Activated T-helper 1 cell treated with anti-CD3 and anti-CD28 coated beads, Interleukin-12 subunit alpha, Interleukin-12 subunit beta, Interleukin-2, Interleukin-4 antibody, amounts not matched to agents 30 ng/mL and 10 ng/mL and 1 ng/mL, durations not matched to agents 14 hours and 24 hours and 36 hours (primary cell): ENCODE results near the gene EML1. TPM values are rescaled to one million over a fixed set of nuclear protein-coding genes. Genes with fewer than 3 reads are reported as not detected.
A peak's percentile ranks its signal among the peaks of the same experiment; 100 is the strongest.

ENCODE experiments used
- DNase-seq: peaks from one replicate; pipeline ENCODE4 v3.0.0; 2021; ENCODE audit warnings: low spot score
- H3K27ac Mint-ChIP-seq: one replicate; pipeline ENCODE4 v1.8.0; 2021; ENCODE audit warnings: mild to moderate bottlenecking, mixed read lengths
- H3K27me3 Mint-ChIP-seq: one replicate; pipeline ENCODE4 v1.8.0; 2022; ENCODE audit warnings: mild to moderate bottlenecking, moderate library complexity, mixed read lengths; ENCODE audit not compliant: insufficient read depth
- H3K36me3 Mint-ChIP-seq: one replicate; pipeline ENCODE4 v1.8.0; 2021; ENCODE audit warnings: low read depth, mixed read lengths
- H3K4me1 Mint-ChIP-seq: one replicate; pipeline ENCODE4 v1.8.0; 2021; ENCODE audit warnings: low read depth, mixed read lengths
- H3K4me3 Mint-ChIP-seq: one replicate; pipeline ENCODE4 v1.8.0; 2021; ENCODE audit warnings: mild to moderate bottlenecking, moderate library complexity, mixed read lengths
- H3K9me3 Mint-ChIP-seq: one replicate; pipeline ENCODE4 v1.8.0; 2021; ENCODE audit warnings: mixed read lengths
- intact Hi-C: fragments of 100-400 bp; cut with micrococcal nuclease; formaldehyde crosslinking; loops from one replicate; pipeline ENCODE4 v1.15.1; 2024
- total RNA-seq: library from RNA; stranded (reverse); gene quantifications from 2 replicates; pipeline ENCODE4 v1.2.3, GENCODE V29; 2022

The EML1 gene
- total RNA-seq, 1 donor from 2014 or later, result 0.91 TPM

GRCh38 chr14:99792210-99792535 is 1.0 kb upstream of the EML1 start:
- DNase-seq, result no peak
- Mint-ChIP-seq H3K27ac (peak overlapping the region; percentile 77), H3K36me3 (no peaks in the 10 kb centered on the region), H3K27me3 (peaks cover 52% of the 10 kb centered on the region), H3K4me1 (peaks cover 20% of the 10 kb centered on the region), H3K4me3 (peak overlapping the region; percentile 69), H3K9me3 (no peaks in the 10 kb centered on the region)
- intact Hi-C loops, result loop anchor here (5.0 kb wide), 2 partner anchors 60 to 110 kb away; partner anchors contain the start of gene CYP46A1

DNA sequence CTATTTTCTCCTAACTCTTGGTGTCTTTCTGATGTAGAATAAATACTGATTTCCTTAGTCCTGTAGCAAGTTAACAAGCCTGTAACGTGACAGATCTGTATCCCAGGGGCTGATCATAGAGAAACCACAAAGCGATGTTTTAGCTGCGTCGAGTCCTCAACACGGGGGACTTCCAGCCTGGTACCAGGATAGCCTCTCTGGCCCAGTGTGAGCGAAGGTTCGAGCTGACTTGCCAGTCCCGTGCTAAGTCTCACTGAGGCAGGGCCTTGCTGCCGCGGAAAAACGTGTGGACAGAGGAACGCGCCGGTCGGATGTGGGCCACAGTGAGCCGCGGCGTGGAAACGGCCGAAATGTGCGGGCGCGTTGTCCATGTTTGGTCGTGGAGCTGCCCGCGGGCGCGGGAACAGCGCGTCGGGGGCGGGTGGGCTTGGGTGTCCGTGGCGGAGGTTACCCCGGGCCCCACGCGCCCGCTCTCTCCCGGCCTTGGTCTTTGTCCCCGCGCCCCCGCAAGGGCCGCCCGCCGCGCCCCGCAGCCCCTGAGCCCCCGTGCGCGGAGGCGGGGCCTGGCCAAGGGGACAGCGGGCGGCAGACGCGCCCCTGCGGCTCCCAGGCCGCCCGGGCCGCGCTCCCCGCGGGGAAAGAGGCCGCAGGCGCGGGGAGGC is 531 bp upstream of the EML1 start:
- DNase-seq, result no peak
- intact Hi-C loops, result loop anchor here (5.0 kb wide), 2 partner anchors 60 to 110 kb away; partner anchors contain the start of gene CYP46A1
- Mint-ChIP-seq H3K27ac (peak overlapping the region; percentile 77), H3K36me3 (no peaks in the 10 kb centered on the region), H3K4me3 (peak overlapping the region; percentile 69), H3K4me1 (peaks cover 20% of the 10 kb centered on the region), H3K9me3 (no peaks in the 10 kb centered on the region), H3K27me3 (peaks cover 56% of the 10 kb centered on the region)

DNA sequence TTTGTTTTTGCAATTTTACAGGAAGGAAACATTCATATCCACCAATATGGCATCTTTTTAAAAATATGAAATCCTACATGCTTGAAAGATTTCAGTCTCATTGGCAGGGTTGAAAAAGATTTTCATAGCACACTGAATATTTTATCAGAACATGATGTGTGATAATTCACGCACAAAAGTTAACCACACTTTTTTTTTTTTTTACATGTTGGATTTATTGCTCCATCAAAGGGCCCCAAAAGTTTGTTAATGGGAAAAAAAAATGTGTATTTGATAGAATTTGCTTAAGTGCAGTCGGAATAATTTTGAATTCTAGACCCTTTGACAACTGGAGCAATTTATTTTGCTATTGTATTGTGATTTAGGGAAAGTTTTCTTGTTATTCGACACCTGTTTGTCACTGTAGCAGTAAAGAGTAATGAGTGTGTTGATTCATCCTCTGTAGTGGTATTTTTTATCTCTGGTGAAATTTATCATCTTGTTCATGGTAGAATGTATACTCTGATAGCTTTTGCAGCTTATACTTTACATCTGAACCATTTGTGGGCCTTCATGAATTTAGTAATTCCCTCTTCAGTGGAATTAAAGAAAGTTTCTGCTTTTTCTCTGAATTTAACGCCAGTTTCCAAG is 1.1 kb downstream of the EML1 start:
- Mint-ChIP-seq H3K36me3 (no peaks in the 10 kb centered on the region), H3K27me3 (peaks cover 69% of the 10 kb centered on the region), H3K4me1 (peaks cover 20% of the 10 kb centered on the region), H3K27ac (no peak overlapping the region), H3K9me3 (no peaks in the 10 kb centered on the region), H3K4me3 (peak overlapping the region; percentile 63)
- no peak for DNase-seq
- intact Hi-C loops, result loop anchor here (5.0 kb wide), 2 partner anchors 62 to 112 kb away; partner anchors contain the start of gene CYP46A1

- no peak for DNase-seq
- intact Hi-C loops, result no loop called here
- H3K4me1 Mint-ChIP-seq, result peaks cover 12% of the 10 kb centered on the region
- no peaks in the 10 kb centered on the region for H3K36me3 Mint-ChIP-seq
- H3K27ac Mint-ChIP-seq, result no peak overlapping the region
- H3K4me3 Mint-ChIP-seq, result peak overlapping the region; percentile 37
- peaks cover 72% of the 10 kb centered on the region for H3K27me3 Mint-ChIP-seq
- no peaks in the 10 kb centered on the region for H3K9me3 Mint-ChIP-seq
These were observed 1.8 kb downstream of the EML1 start for GRCh38 chr14:99795046-99795445.

- no peaks in the 10 kb centered on the region for H3K9me3 Mint-ChIP-seq
- no peaks in the 10 kb centered on the region for H3K36me3 Mint-ChIP-seq
- intact Hi-C loops, result no loop called here
- peaks cover 9% of the 10 kb centered on the region for H3K4me1 Mint-ChIP-seq
- DNase-seq, result no peak
- no peak overlapping the region for H3K4me3 Mint-ChIP-seq
- peaks cover 66% of the 10 kb centered on the region for H3K27me3 Mint-ChIP-seq
- no peak overlapping the region for H3K27ac Mint-ChIP-seq
These were observed 4.0 kb downstream of the EML1 start for GRCh38 chr14:99797231-99797630.

DNA sequence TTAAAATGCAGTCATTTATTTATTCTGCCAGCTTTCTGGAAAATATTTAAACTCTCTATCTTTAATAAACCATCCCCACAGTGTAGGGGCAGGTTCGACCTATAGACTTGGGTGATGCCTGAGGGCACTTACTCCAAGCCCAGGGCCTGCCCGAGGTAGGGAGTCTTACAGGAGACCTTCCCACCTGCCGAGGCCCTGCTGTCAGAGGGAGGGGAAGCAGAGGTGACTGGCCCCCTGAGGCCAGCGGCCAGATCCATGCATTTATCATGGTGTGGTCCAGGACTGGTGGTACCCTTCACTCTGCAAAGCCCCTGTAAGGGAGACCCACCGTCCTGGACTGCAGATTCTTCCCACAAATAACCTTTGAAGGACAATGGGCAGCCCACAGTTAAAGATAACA is 7.6 kb downstream of the EML1 start:
- Mint-ChIP-seq H3K9me3 (no peaks in the 10 kb centered on the region), H3K4me3 (no peak overlapping the region), H3K27ac (no peak overlapping the region), H3K27me3 (peaks cover 50% of the 10 kb centered on the region), H3K36me3 (no peaks in the 10 kb centered on the region), H3K4me1 (no peaks in the 10 kb centered on the region)
- intact Hi-C loops, result no loop called here
- no peak for DNase-seq

DNA sequence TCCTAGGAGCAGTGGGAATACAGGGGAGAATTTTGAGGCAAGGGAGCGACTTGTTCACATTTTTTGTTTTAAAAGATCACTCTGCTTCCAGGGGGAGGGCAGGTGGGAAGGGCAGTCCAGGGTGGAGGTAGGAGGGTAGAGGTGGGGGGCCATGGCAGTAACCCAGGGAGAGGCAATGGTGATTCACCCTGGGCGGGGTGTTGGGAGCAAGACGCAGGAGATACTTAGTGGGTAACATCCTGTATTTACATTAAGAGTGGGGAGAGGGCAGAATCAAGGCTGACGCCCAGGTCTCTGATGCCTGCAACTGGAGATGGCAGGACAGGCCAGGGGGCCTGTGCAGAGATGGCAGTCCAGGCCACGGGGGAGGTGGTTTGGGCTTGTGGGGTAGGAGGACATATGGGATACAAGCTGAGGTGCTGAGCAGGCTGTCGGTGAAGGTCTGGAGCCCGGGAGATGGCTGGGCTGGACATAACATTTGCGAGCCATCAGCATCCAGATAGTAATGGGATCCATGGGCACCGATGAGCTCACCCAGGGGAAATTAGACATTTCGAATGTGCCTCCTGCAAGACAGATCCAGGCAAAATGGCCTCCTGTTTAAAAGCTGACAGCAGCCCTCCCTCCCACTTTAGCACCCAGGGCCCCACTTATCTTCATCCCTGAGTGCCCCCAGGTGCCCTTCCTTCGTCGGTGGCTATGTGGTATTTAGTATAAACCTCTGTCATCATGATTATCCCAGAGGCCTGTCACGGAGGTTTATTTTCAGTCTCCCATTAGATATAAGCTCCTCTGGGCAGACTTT is 9.3 kb downstream of the EML1 start:
- Mint-ChIP-seq H3K4me3 (no peak overlapping the region), H3K36me3 (no peaks in the 10 kb centered on the region), H3K27ac (no peak overlapping the region), H3K4me1 (no peaks in the 10 kb centered on the region), H3K9me3 (no peaks in the 10 kb centered on the region), H3K27me3 (peaks cover 35% of the 10 kb centered on the region)
- intact Hi-C loops, result no loop called here
- DNase-seq, result no peak

GRCh38 chr14:99803106-99803775 is 10.0 kb downstream of the EML1 start:
- Mint-ChIP-seq H3K36me3 (no peaks in the 10 kb centered on the region), H3K9me3 (no peaks in the 10 kb centered on the region), H3K4me3 (no peak overlapping the region), H3K27ac (no peak overlapping the region), H3K27me3 (peaks cover 32% of the 10 kb centered on the region), H3K4me1 (no peaks in the 10 kb centered on the region)
- intact Hi-C loops, result no loop called here
- no peak for DNase-seq

GRCh38 chr14:99803803-99804202 is 10.6 kb downstream of the EML1 start:
- Mint-ChIP-seq H3K4me3 (no peak overlapping the region), H3K27ac (no peak overlapping the region), H3K9me3 (no peaks in the 10 kb centered on the region), H3K36me3 (no peaks in the 10 kb centered on the region), H3K4me1 (no peaks in the 10 kb centered on the region), H3K27me3 (peaks cover 26% of the 10 kb centered on the region)
- intact Hi-C loops, result no loop called here
- no peak for DNase-seq

- Mint-ChIP-seq H3K4me3 (no peak overlapping the region), H3K27me3 (peaks cover 24% of the 10 kb centered on the region), H3K27ac (no peak overlapping the region), H3K4me1 (no peaks in the 10 kb centered on the region), H3K9me3 (no peaks in the 10 kb centered on the region), H3K36me3 (no peaks in the 10 kb centered on the region)
- no peak for DNase-seq
- intact Hi-C loops, result no loop called here
These were observed 12.7 kb downstream of the EML1 start for GRCh38 chr14:99805757-99806439.

- Mint-ChIP-seq H3K36me3 (no peaks in the 10 kb centered on the region), H3K27ac (no peak overlapping the region), H3K4me3 (no peak overlapping the region), H3K27me3 (peaks cover 23% of the 10 kb centered on the region), H3K9me3 (no peaks in the 10 kb centered on the region), H3K4me1 (no peaks in the 10 kb centered on the region)
- intact Hi-C loops, result no loop called here
- DNase-seq, result no peak
These were observed 13.6 kb downstream of the EML1 start for GRCh38 chr14:99806836-99807235.

GRCh38 chr14:99807413-99808153 is 14.4 kb downstream of the EML1 start:
- DNase-seq, result no peak
- peaks cover 19% of the 10 kb centered on the region for H3K27me3 Mint-ChIP-seq
- H3K27ac Mint-ChIP-seq, result no peak overlapping the region
- intact Hi-C loops, result no loop called here
- no peaks in the 10 kb centered on the region for H3K36me3 Mint-ChIP-seq
- H3K4me1 Mint-ChIP-seq, result no peaks in the 10 kb centered on the region
- H3K4me3 Mint-ChIP-seq, result no peak overlapping the region
- no peaks in the 10 kb centered on the region for H3K9me3 Mint-ChIP-seq
